H1 (cell line): Measurements from ENCODE around the gene TSR3. TPM values are rescaled to one million over a fixed set of nuclear protein-coding genes. Genes with fewer than 3 reads are reported as not detected.

Experiments used
- CTCF ChIA-PET: fragments of 300-600 bp; sonication (Branson Sonifier 250); formaldehyde crosslinking; loops from one replicate; lab custom pipeline; 2021; ENCODE audit not compliant: partially characterized antibody; lab: Charles Lee
- POLR2A ChIA-PET: fragments of 300-600 bp; sonication (Branson Sonifier 250); formaldehyde crosslinking; loops from one replicate; lab custom pipeline; 2021; ENCODE audit warnings: inconsistent platforms; ENCODE audit not compliant: partially characterized antibody; lab: Charles Lee
- DNase-seq, 2 experiments: peaks; one replicate each; pipeline versions ENCODE4 v3.0.0 to v3.0.0-alpha.2; 2010 to 2022; ENCODE audit warnings: low spot score in 2 of 2, low read depth in 1 of 2, mixed read lengths in 1 of 2
- FAIRE-seq: peaks from 2 replicates; lab custom pipeline; 2011; peaks lifted over from hg19 to GRCh38; lab: Jason Lieb, UNC
- H2AFZ ChIP-seq: 2 replicates; pipeline ENCODE4 v1.8.1; 2012; ENCODE audit warnings: low read length, inconsistent platforms
- H2AK5ac ChIP-seq: 2 replicates; pipeline ENCODE4 v1.6.1; 2013; ENCODE audit warnings: low read depth, low read length
- H2BK120ac ChIP-seq: replicated peaks from 2 replicates; pipeline ENCODE3; 2013; ENCODE audit warnings: low read depth, low read length, inconsistent platforms
- H2BK12ac ChIP-seq: 2 replicates; pipeline ENCODE4 v1.6.1; 2013; ENCODE audit warnings: low read depth, low read length
- H2BK15ac ChIP-seq: 2 replicates; pipeline ENCODE4 v1.6.1; 2013; ENCODE audit warnings: low read length
- H2BK20ac ChIP-seq: 2 replicates; pipeline ENCODE4 v1.6.1; 2013; ENCODE audit warnings: low read length
- H2BK5ac ChIP-seq: 2 replicates; pipeline ENCODE4 v1.6.1; 2013; ENCODE audit warnings: low read depth, low read length
- H3K14ac ChIP-seq: 2 replicates; pipeline ENCODE4 v1.6.1; 2013; ENCODE audit warnings: inconsistent platforms; ENCODE audit not compliant: insufficient read length
- H3K18ac ChIP-seq: 2 replicates; pipeline ENCODE4 v1.6.1; 2013; ENCODE audit warnings: low read length; ENCODE audit errors: extremely low read depth
- H3K23ac ChIP-seq: 2 replicates; pipeline ENCODE4 v1.6.1; 2013; ENCODE audit warnings: inconsistent platforms; ENCODE audit not compliant: insufficient read length
- H3K23me2 ChIP-seq: 2 replicates; pipeline ENCODE4 v1.6.1; 2013; ENCODE audit warnings: low read depth, low read length
- H3K27ac ChIP-seq: 2 replicates; pipeline ENCODE4 v1.6.1; 2011; ENCODE audit warnings: low read depth, low read length, inconsistent platforms
- H3K27me3 ChIP-seq, 4 experiments: replicated peaks in 1 of 4; 1 replicate in 1 of 4; 2 replicates in 3 of 4; pipeline versions ENCODE4 v1.6.1 to v1.8.1; 2011 to 2013; ENCODE audit warnings: low read length in 3 of 4, mild to moderate bottlenecking in 3 of 4, inconsistent platforms in 2 of 4, mixed read lengths in 2 of 4, moderate library complexity in 1 of 4; ENCODE audit not compliant: control insufficient read depth in 3 of 4, insufficient read depth in 3 of 4; ENCODE audit errors: extremely low read depth in 1 of 4
- H3K36me3 ChIP-seq, 4 experiments: 2 replicates each; pipeline versions ENCODE4 v1.6.1 to v1.8.1; 2011 to 2013; ENCODE audit warnings: mild to moderate bottlenecking in 4 of 4, low read length in 3 of 4, moderate library complexity in 2 of 4, control low read depth in 1 of 4, inconsistent platforms in 1 of 4; ENCODE audit not compliant: insufficient read depth in 4 of 4, control insufficient read depth in 2 of 4
- H3K4ac ChIP-seq: replicated peaks from 2 replicates; pipeline ENCODE3; 2013; ENCODE audit warnings: low read length, low read depth, mixed read lengths, inconsistent platforms; ENCODE audit not compliant: insufficient read length
- H3K4me1 ChIP-seq, 4 experiments: replicated peaks in 1 of 4; 1 replicate in 1 of 4; 2 replicates in 3 of 4; pipeline versions ENCODE4 v1.6.1 to v1.8.1; 2011 to 2013; ENCODE audit warnings: low read length in 3 of 4, inconsistent platforms in 2 of 4, mixed read lengths in 1 of 4; ENCODE audit not compliant: insufficient read depth in 4 of 4, control insufficient read depth in 3 of 4
- H3K4me2 ChIP-seq, 2 experiments: 2 replicates each; pipeline versions ENCODE4 v1.6.1 to v1.8.1; 2011 to 2013; ENCODE audit warnings: low read depth in 2 of 2, low read length in 2 of 2, control low read depth in 1 of 2, inconsistent platforms in 1 of 2, mild to moderate bottlenecking in 1 of 2; ENCODE audit not compliant: insufficient read depth in 1 of 2
- H3K4me3 ChIP-seq, 4 experiments: fragments of 200-600, 300-600 bp in 1 of 4; sonication (generic), shearing (Covaris generic), sonication (Bioruptor Twin) in 1 of 4; 2 replicates each; pipeline versions ENCODE4 v1.5.1 to v1.8.1; 2011 to 2016; ENCODE audit warnings: low read length in 4 of 4, low read depth in 3 of 4, control low read depth in 2 of 4, inconsistent platforms in 2 of 4, mild to moderate bottlenecking in 2 of 4, mixed read lengths in 1 of 4, moderate library complexity in 1 of 4; ENCODE audit not compliant: insufficient read depth in 2 of 4; ENCODE audit errors: extremely low read depth in 1 of 4
- H3K56ac ChIP-seq: replicated peaks from 2 replicates; pipeline ENCODE3; 2013; ENCODE audit warnings: low read depth, mild to moderate bottlenecking, mixed read lengths, low read length, inconsistent platforms; ENCODE audit not compliant: insufficient read length
- H3K79me1 ChIP-seq: 2 replicates; pipeline ENCODE4 v1.6.1; 2013; ENCODE audit warnings: low read depth, low read length, control low read depth
- H3K79me2 ChIP-seq, 2 experiments: 2 replicates each; pipeline versions ENCODE4 v1.6.1 to v1.8.1; 2012 to 2013; ENCODE audit warnings: low read length in 2 of 2, mild to moderate bottlenecking in 2 of 2, inconsistent platforms in 1 of 2; ENCODE audit not compliant: insufficient read depth in 2 of 2, control insufficient read depth in 1 of 2
- H3K9ac ChIP-seq, 4 experiments: replicated peaks in 1 of 4; 1 replicate in 1 of 4; 2 replicates in 3 of 4; pipeline versions ENCODE4 v1.6.1 to v1.8.1; 2011 to 2013; ENCODE audit warnings: low read depth in 3 of 4, low read length in 3 of 4, control low read depth in 2 of 4, mild to moderate bottlenecking in 2 of 4, moderate library complexity in 2 of 4, inconsistent platforms in 1 of 4; ENCODE audit errors: extremely low read depth in 1 of 4
- H3K9me3 ChIP-seq, 2 experiments: 2 replicates each; pipeline versions ENCODE4 v1.6.1 to v1.8.1; 2012 to 2013; ENCODE audit warnings: mild to moderate bottlenecking in 2 of 2, moderate library complexity in 2 of 2, control low read depth in 1 of 2, inconsistent platforms in 1 of 2, low read depth in 1 of 2, low read length in 1 of 2, mixed read lengths in 1 of 2; ENCODE audit not compliant: insufficient read depth in 2 of 2
- H4K20me1 ChIP-seq, 2 experiments: replicated peaks in 1 of 2; 2 replicates each; pipeline versions ENCODE3 to v1.8.1; 2011 to 2013; ENCODE audit warnings: inconsistent platforms in 2 of 2, low read length in 2 of 2, mild to moderate bottlenecking in 1 of 2; ENCODE audit not compliant: insufficient read depth in 2 of 2, control insufficient read depth in 1 of 2
- H4K5ac ChIP-seq: 2 replicates; pipeline ENCODE4 v1.6.1; 2013; ENCODE audit warnings: low read length, low read depth, mixed read lengths, inconsistent platforms; ENCODE audit not compliant: insufficient read length
- H4K8ac ChIP-seq: 2 replicates; pipeline ENCODE4 v1.8.0; 2013; ENCODE audit warnings: mild to moderate bottlenecking, moderate library complexity, low read length, inconsistent platforms; ENCODE audit not compliant: insufficient read depth; ENCODE audit errors: extremely low read depth
- H4K91ac ChIP-seq: replicated peaks from 2 replicates; pipeline ENCODE3; 2013; ENCODE audit warnings: low read length, mixed read lengths, inconsistent platforms; ENCODE audit not compliant: insufficient read length
- ATF3 ChIP-seq: IDR thresholded peaks from 2 replicates; pipeline ENCODE4 v1.6.1; 2011; ENCODE audit warnings: low read depth, mild to moderate bottlenecking, low read length; ENCODE audit not compliant: insufficient read depth
- BRCA1 ChIP-seq: IDR thresholded peaks from 2 replicates; pipeline ENCODE4 v1.6.1; 2012; ENCODE audit warnings: low read depth, low read length, improper control_type of control experiment
- CBX8 ChIP-seq: fragments of 300-800, 300-1000 bp; sonication (generic); IDR thresholded peaks from 2 replicates; pipeline ENCODE4 v1.7.1; 2016; ENCODE audit warnings: low read depth, low read length, borderline replicate concordance
- CHD1 ChIP-seq: IDR thresholded peaks from 2 replicates; pipeline ENCODE4 v1.6.1; 2012; ENCODE audit warnings: low read depth, low read length, improper control_type of control experiment
- JUND ChIP-seq: IDR thresholded peaks from 2 replicates; pipeline ENCODE4 v1.6.1; 2011; ENCODE audit warnings: mild to moderate bottlenecking, improper control_type of control experiment, low read length
- SIRT6 ChIP-seq: IDR thresholded peaks from one replicate; pipeline ENCODE4 v1.7.1; 2012; ENCODE audit warnings: low read length, inconsistent platforms
- SP4 ChIP-seq: IDR thresholded peaks from 2 replicates; pipeline ENCODE4 v1.6.1; 2012; ENCODE audit warnings: low read length, inconsistent platforms
- SRF ChIP-seq: IDR thresholded peaks from 2 replicates; pipeline ENCODE4 v1.6.1; 2011; ENCODE audit warnings: mild to moderate bottlenecking, low read depth, low read length, moderate library complexity
- TCF12 ChIP-seq: IDR thresholded peaks from 2 replicates; pipeline ENCODE4 v1.6.1; 2011; ENCODE audit warnings: low read depth, mild to moderate bottlenecking, low read length
- WGBS, 2 experiments: shearing (Covaris generic) in 1 of 2; methylation state at CpG; one replicate each; pipeline versions ENCODE4 v1.1.6 to v1.1.7; 2013 to 2015; ENCODE audit warnings: low lambda C conversion rate in 2 of 2, mixed read lengths in 2 of 2, inconsistent platforms in 1 of 2, low coverage in 1 of 2, missing lambda C conversion rate in 1 of 2; ENCODE audit not compliant: insufficient replicate concordance in 2 of 2, insufficient coverage in 1 of 2, insufficient read length in 1 of 2; ENCODE audit errors: extremely low coverage in 1 of 2, missing lambda C conversion rate in 1 of 2; 5-methylcytosine and 5-hydroxymethylcytosine counted together
- long read RNA-seq, 2 experiments: library from RNA in 1 of 2; library from capped mRNA in 1 of 2; stranded (forward); transcript quantifications; one replicate each; pipeline ENCODE4 v2.0.0, GENCODE V29; 2021; ENCODE audit warnings: inconsistent platforms in 1 of 2
- polyA minus RNA-seq, 3 experiments: library from RNA; depleted of rRNA, polyadenylated mRNA; stranded (reverse); fragments of >200 nt; gene quantifications; 1 replicate in 2 of 3; 2 replicates in 1 of 3; pipeline ENCODE4 v1.2.3, GENCODE V29; 2011
- polyA plus RNA-seq, 7 experiments: library from polyadenylated mRNA; depleted of rRNA in 3 of 7; stranded (reverse) in 5 of 7; unstranded in 2 of 7; fragments of >200 nt in 5 of 7; fragments of 200-250 nt in 2 of 7; gene quantifications; 1 replicate in 5 of 7; 2 replicates in 1 of 7; 4 replicates in 1 of 7; pipeline versions ENCODE4 v1.2.1 to v1.2.3, GENCODE V29; 2011 to 2013; ENCODE audit warnings: missing spikeins in 2 of 7, mixed read lengths in 2 of 7
- total RNA-seq: library from RNA; stranded (reverse); fragmentation: NEBNext Ultra II Directional; extraction: Animal tissue kit (Norgen Biotek cat#: 25700); gene quantifications from 2 replicates; pipeline ENCODE4 v1.2.1, GENCODE V29; 2021

TSR3 gene
- total RNA-seq: 45.9 and 52.3 TPM in 2 replicates
- polyA plus RNA-seq (2011; rRNA removed): 43.1 and 66.0 TPM in 2 replicates
- 60.3 TPM for polyA plus RNA-seq (2011; cell fraction: cytosol; rRNA removed)
- 46.0 TPM for polyA plus RNA-seq (2011; cell fraction: nucleus; rRNA removed)
- polyA plus RNA-seq (2012, experiment 1 of 2): 31.8 to 57.4 TPM (median 53.2 TPM) in 4 replicates
- polyA plus RNA-seq (2012, experiment 2 of 2): 37.5 TPM
- polyA plus RNA-seq (2013, experiment 1 of 2): 25.0 TPM
- 26.0 TPM for polyA plus RNA-seq (2013, experiment 2 of 2)
- polyA minus RNA-seq (2011; rRNA and poly(A)+ RNA removed): 10.2 and 10.8 TPM in 2 replicates
- 31.2 TPM for polyA minus RNA-seq (2011; cell fraction: cytosol; rRNA and poly(A)+ RNA removed)
- 19.7 TPM for polyA minus RNA-seq (2011; cell fraction: nucleus; rRNA and poly(A)+ RNA removed)
- long read RNA-seq, experiment 1, transcript TSR3-201 (6 exons, 1,243 nt): major isoform, 17 of 41 reads
- long read RNA-seq, experiment 1, partial matches to known transcripts: 22 of 41 reads
- long read RNA-seq, experiment 1, other reads (novel, unspliced or antisense): 2 of 41 reads
- long read RNA-seq, experiment 2: 0 reads

- Histone ChIP-seq H2BK120ac (no peak within 1 kb of the TSS), H4K20me1 (peaks cover 0 to 16% of the 10 kb centered on the region in 2 experiments), H2AK5ac (no peak within 1 kb of the TSS), H2BK20ac (no peak within 1 kb of the TSS), H3K4me2 (peak within 1 kb of the TSS; percentile 88 to 99), H3K4me1 (peaks cover 0 to 7% (median 4%) of the 10 kb centered on the region in 4 experiments; a peak in 3 of 7 replicates), H4K91ac (peak within 1 kb of the TSS; percentile 3), H4K8ac (peak within 1 kb of the TSS; percentile 99), H3K18ac (peak within 1 kb of the TSS; percentile 32; the same call in 1 of the 2 replicates), H3K4me3 (peak within 1 kb of the TSS; percentile 74 to 97 (median 88)), H3K56ac (no peak within 1 kb of the TSS), H3K4ac (peak within 1 kb of the TSS; percentile 91), H3K27ac (peak within 1 kb of the TSS; percentile 68; the same call in 1 of the 2 replicates), H2BK5ac (0 out of 2 replicates have a peak within 1 kb of the TSS, but pooled peaks have one; percentile 16), H3K79me1 (peaks cover 22% of the 10 kb centered on the region), H3K23ac (no peak within 1 kb of the TSS), H3K23me2 (peaks cover 14% of the 10 kb centered on the region), H4K5ac (no peak within 1 kb of the TSS), H2AFZ (no peak within 1 kb of the TSS), H3K79me2 (peaks cover 0 to 49% of the 10 kb centered on the region in 2 experiments; a peak in 2 of 4 replicates), H3K9me3 (no peaks in the 10 kb centered on the region), H3K36me3 (peaks cover 4 to 9% (median 5%) of the 10 kb centered on the region in 4 experiments; a peak in 4 of 8 replicates), H3K14ac (no peak within 1 kb of the TSS), H3K9ac (peak within 1 kb of the TSS; percentile 58 to 77 (median 73)), H2BK12ac (no peak within 1 kb of the TSS), H2BK15ac (no peak within 1 kb of the TSS), H3K27me3 (no peaks in the 10 kb centered on the region; a peak in 1 of 7 replicates)
- ChIA-PET POLR2A (interaction anchor here (1.3 kb wide), 1 partner anchor 10 kb away, joined by 5 read pairs; no protein-coding TSS in a partner anchor), CTCF (interaction anchor here (7.1 to 11.1 kb wide), 2 partner anchors 15 to 20 kb away, joined by 43 to 52 read pairs; partner anchors contain the start of gene BAIAP3)
- DNase-seq (peak; percentile 53 to 89), FAIRE-seq (no peak)
- WGBS, 2 experiments: 8% methylated on average over 47 of the region's 98 CpGs; no CpG with 5 or more reads in 1 of the 2 experiments
- TF ChIP-seq CHD1 (no peak), TCF12 (peak; percentile 90; the same call in 1 of the 2 replicates), JUND (no peak; the same call in 1 of the 2 replicates), ATF3 (peak; percentile 99), BRCA1 (no peak), SP4 (peak; percentile 99), SRF (0 out of 2 replicates have a peak, but pooled peaks have one; percentile 51), CBX8 (no peak), SIRT6 (no peak)
Observed at GRCh38 chr16:1351582-1352362, at the start of gene TSR3, which contains the start of gene GNPTG. TSS of gene TSR3 (minus strand) at chr16:1351878. CDS start at chr16:1351804, 74 bp downstream. TSS of gene GNPTG (plus strand) at chr16:1351931. CDS start at chr16:1351966, 35 bp downstream.
